GM12878 (cell line): ENCODE data around the gene GSE1. TPM values are rescaled to one million over a fixed set of nuclear protein-coding genes. Genes with fewer than 3 reads are reported as not detected.

ENCODE experiments used
- BMI1 ChIP-seq: fragments of 450-650 bp; IDR thresholded peaks from 2 replicates; pipeline ENCODE4 v1.6.1; 2016; ENCODE audit warnings: mild to moderate bottlenecking, moderate library complexity, borderline replicate concordance
- CBFB ChIP-seq: IDR thresholded peaks from 2 replicates; pipeline ENCODE4 v1.6.1; 2016; ENCODE audit warnings: antibody characterized with exemption, low read depth
- EP300 ChIP-seq, 2 experiments: fragments of 150-350 bp in 1 of 2; IDR thresholded peaks; 2 replicates each; pipeline ENCODE4 v1.6.1; 2011 to 2012; ENCODE audit warnings: low read depth in 2 of 2, low read length in 2 of 2, borderline replicate concordance in 1 of 2, improper control_type of control experiment in 1 of 2, inconsistent platforms in 1 of 2; ENCODE audit not compliant: control insufficient read depth in 1 of 2
- HCFC1 ChIP-seq: fragments of 150-350 bp; IDR thresholded peaks from 2 replicates; pipeline ENCODE4 v1.6.1; 2014; ENCODE audit warnings: low read length
- IKZF2 ChIP-seq, 2 experiments: fragments of 450-650 bp; IDR thresholded peaks; 2 replicates each; pipeline ENCODE4 v1.6.1; 2017; ENCODE audit warnings: mild to moderate bottlenecking in 2 of 2, moderate library complexity in 2 of 2
- IRF4 ChIP-seq: IDR thresholded peaks from 2 replicates; pipeline ENCODE4 v1.6.1; 2011; ENCODE audit warnings: low read depth, low read length
- JUNB ChIP-seq: IDR thresholded peaks from 2 replicates; pipeline ENCODE4 v1.6.1; 2016; ENCODE audit warnings: antibody characterized with exemption, mild to moderate bottlenecking
- MYC ChIP-seq: IDR thresholded peaks from 2 replicates; pipeline ENCODE4 v1.6.1; 2011; ENCODE audit warnings: mild to moderate bottlenecking, low read length, moderate library complexity, inconsistent platforms; ENCODE audit not compliant: insufficient read depth, insufficient replicate concordance, insufficient read length, severe bottlenecking
- PAX5 ChIP-seq: IDR thresholded peaks from 2 replicates; pipeline ENCODE4 v1.6.1; 2011; ENCODE audit warnings: low read depth, low read length, borderline replicate concordance
- POLR2AphosphoS2 ChIP-seq: IDR thresholded peaks from 2 replicates; pipeline ENCODE4 v1.6.1; 2011; ENCODE audit warnings: low read depth, mild to moderate bottlenecking, low read length, improper control_type of control experiment, moderate library complexity
- RBBP5 ChIP-seq: fragments of 200-600 bp; sonication (generic); conservative IDR thresholded peaks from 2 replicates; pipeline ENCODE4 v1.6.1; 2016
- RUNX3 ChIP-seq: IDR thresholded peaks from 2 replicates; pipeline ENCODE4 v1.6.1; 2012; ENCODE audit warnings: low read length, inconsistent platforms
- SMARCA5 ChIP-seq: fragments of 450-650 bp; IDR thresholded peaks from 2 replicates; pipeline ENCODE4 v1.6.1; 2017; ENCODE audit warnings: mild to moderate bottlenecking
- SMC3 ChIP-seq: IDR thresholded peaks from 2 replicates; pipeline ENCODE4 v1.6.1; 2011; ENCODE audit warnings: low read length, improper control_type of control experiment, borderline replicate concordance
- TAF1 ChIP-seq: IDR thresholded peaks from 2 replicates; pipeline ENCODE4 v1.6.1; 2011; ENCODE audit warnings: mild to moderate bottlenecking, low read depth, low read length, borderline replicate concordance
- TARDBP ChIP-seq: IDR thresholded peaks from 2 replicates; pipeline ENCODE4 v1.6.1; 2016; ENCODE audit warnings: borderline replicate concordance
- TCF12 ChIP-seq: IDR thresholded peaks from 2 replicates; pipeline ENCODE4 v1.6.1; 2011; ENCODE audit warnings: low read depth, mild to moderate bottlenecking, low read length
- TCF7 ChIP-seq: IDR thresholded peaks from 2 replicates; pipeline ENCODE4 v1.6.1; 2014; ENCODE audit warnings: antibody characterized with exemption, borderline replicate concordance
- ZBED1 ChIP-seq: IDR thresholded peaks from 2 replicates; pipeline ENCODE4 v1.6.1; 2016; ENCODE audit warnings: borderline replicate concordance
- ZNF24 ChIP-seq: fragments of 450-650 bp; IDR thresholded peaks from 2 replicates; pipeline ENCODE4 v1.6.1; 2017; ENCODE audit warnings: antibody characterized with exemption, mild to moderate bottlenecking
- ZZZ3 ChIP-seq: IDR thresholded peaks from 2 replicates; pipeline ENCODE4 v1.6.1; 2011; ENCODE audit warnings: low read depth; ENCODE audit not compliant: control insufficient read depth, insufficient read length
- polyA plus RNA-seq, 11 experiments: library from polyadenylated mRNA; depleted of rRNA in 4 of 11; unstranded in 6 of 11; stranded (reverse) in 5 of 11; fragments of >200 nt; fragmentation: Nextera tagmentation in 4 of 11; fragmentation: Illumina TruSeq in 1 of 11; extraction: Ambion mirVana in 4 of 11; extraction: Trizol in 1 of 11; gene quantifications; 1 replicate in 1 of 11; 2 replicates in 10 of 11; pipeline versions ENCODE4 v1.2.1 to v1.2.3, GENCODE V29; 2011 to 2016; ENCODE audit warnings: inconsistent platforms in 2 of 11, missing spikeins in 2 of 11, low read depth in 1 of 11
- total RNA-seq, 4 experiments: library from RNA; depleted of rRNA in 3 of 4; stranded (reverse); fragments of >200 nt in 3 of 4; fragmentation: Illumina TruSeq in 1 of 4; extraction: Trizol in 1 of 4; gene quantifications; 2 replicates each; pipeline versions ENCODE4 v1.2.1 to v1.2.3, GENCODE V29; 2013 to 2021
- TF ChIP-seq, protein P1 (sequence below): fragments of 450-650 bp; IDR thresholded peaks from 2 replicates; pipeline ENCODE4 v1.6.1; 2014; ENCODE audit warnings: mild to moderate bottlenecking
- TF ChIP-seq, protein P2 (sequence below): fragments of 450-650 bp; IDR thresholded peaks from 2 replicates; pipeline ENCODE4 v1.6.1; 2017; ENCODE audit warnings: mild to moderate bottlenecking, moderate library complexity
- TF ChIP-seq, protein P3 (sequence below): IDR thresholded peaks from 2 replicates; pipeline ENCODE4 v1.6.1; 2011; ENCODE audit warnings: mild to moderate bottlenecking, low read depth, low read length, moderate library complexity; ENCODE audit not compliant: insufficient replicate concordance
- TF ChIP-seq, protein P4 (sequence below): IDR thresholded peaks from 2 replicates; pipeline ENCODE4 v1.6.1; 2011; ENCODE audit warnings: borderline replicate concordance, low read depth, mild to moderate bottlenecking, moderate library complexity, mixed read lengths, low read length; ENCODE audit not compliant: insufficient read depth; ENCODE audit errors: extremely low read length

The GSE1 gene
- total and polyA plus RNA-seq, 10 of the 15 experiments (the other 5 are each of a cell fraction or from before 2014, with no cell fraction given): 4.6 to 58.7 (median 18.2) TPM

DNA sequence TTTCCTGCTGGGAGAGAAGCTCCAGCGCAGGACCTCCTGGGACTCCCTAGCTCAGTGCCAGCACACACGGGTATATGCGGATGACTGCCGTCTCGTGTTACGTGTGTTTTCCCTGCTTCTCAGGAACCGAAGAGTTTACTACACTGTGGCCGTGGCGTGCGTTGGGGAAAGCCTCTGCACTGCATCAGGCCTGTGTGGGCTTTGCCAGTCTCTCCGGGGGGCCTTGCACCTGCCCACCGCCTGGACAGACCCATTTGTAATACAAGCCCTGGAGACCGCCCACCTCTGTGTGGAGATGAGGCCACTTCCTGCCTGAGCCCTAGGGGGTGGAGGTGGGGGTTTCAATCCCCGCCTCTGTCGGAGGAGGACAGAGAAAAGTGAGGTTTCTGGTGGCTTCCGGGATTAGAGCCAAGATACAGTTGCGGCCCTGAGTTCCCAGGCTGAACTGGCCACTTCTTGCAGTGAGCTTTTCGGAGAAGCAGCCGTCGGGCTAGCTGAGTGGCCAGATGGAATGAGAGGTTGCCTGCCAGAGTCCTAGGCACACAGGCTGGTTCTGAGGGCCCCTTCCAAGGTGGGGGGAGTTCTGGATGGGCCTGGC lies 43.4 kb upstream of the GSE1 start (continued):
- TF ChIP-seq RUNX3 (peak; percentile 72), SMC3 (no peak), EP300 (IDR thresholded peaks at IDR 0.05; ENCODE audit: borderline replicate concordance in 1 of 2, control insufficient read depth in 1 of 2, low read depth in 2 of 2, low read length in 2 of 2) (peak; percentile 32 to 33; a peak in 1 of 4 replicates), MYC (no peak), TARDBP (0 out of 2 replicates have a peak, but pooled peaks have one; percentile 8), ZZZ3 (no peak), RBBP5 (no peak), TCF12 (peak; percentile 78), TCF7 (no peak), TAF1 (peak; percentile 81; the same call in 1 of the 2 replicates), PAX5 (peak; percentile 82), IKZF2 (IDR thresholded peaks at IDR 0.05) (peak; percentile 47 to 64), CBFB (0 out of 2 replicates have a peak, but pooled peaks have one; percentile 14), ZBED1 (no peak), HCFC1 (peak; percentile 33; the same call in 1 of the 2 replicates), BMI1 (no peak), ZNF24 (no peak), IRF4 (0 out of 2 replicates have a peak, but pooled peaks have one; percentile 25), POLR2AphosphoS2 (no peak; the same call in 1 of the 2 replicates), SMARCA5 (0 out of 2 replicates have a peak, but pooled peaks have one; percentile 11), JUNB (no peak)
- TF ChIP-seq, protein P1, sequence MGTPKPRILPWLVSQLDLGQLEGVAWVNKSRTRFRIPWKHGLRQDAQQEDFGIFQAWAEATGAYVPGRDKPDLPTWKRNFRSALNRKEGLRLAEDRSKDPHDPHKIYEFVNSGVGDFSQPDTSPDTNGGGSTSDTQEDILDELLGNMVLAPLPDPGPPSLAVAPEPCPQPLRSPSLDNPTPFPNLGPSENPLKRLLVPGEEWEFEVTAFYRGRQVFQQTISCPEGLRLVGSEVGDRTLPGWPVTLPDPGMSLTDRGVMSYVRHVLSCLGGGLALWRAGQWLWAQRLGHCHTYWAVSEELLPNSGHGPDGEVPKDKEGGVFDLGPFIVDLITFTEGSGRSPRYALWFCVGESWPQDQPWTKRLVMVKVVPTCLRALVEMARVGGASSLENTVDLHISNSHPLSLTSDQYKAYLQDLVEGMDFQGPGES: no peak
- TF ChIP-seq, protein P2, sequence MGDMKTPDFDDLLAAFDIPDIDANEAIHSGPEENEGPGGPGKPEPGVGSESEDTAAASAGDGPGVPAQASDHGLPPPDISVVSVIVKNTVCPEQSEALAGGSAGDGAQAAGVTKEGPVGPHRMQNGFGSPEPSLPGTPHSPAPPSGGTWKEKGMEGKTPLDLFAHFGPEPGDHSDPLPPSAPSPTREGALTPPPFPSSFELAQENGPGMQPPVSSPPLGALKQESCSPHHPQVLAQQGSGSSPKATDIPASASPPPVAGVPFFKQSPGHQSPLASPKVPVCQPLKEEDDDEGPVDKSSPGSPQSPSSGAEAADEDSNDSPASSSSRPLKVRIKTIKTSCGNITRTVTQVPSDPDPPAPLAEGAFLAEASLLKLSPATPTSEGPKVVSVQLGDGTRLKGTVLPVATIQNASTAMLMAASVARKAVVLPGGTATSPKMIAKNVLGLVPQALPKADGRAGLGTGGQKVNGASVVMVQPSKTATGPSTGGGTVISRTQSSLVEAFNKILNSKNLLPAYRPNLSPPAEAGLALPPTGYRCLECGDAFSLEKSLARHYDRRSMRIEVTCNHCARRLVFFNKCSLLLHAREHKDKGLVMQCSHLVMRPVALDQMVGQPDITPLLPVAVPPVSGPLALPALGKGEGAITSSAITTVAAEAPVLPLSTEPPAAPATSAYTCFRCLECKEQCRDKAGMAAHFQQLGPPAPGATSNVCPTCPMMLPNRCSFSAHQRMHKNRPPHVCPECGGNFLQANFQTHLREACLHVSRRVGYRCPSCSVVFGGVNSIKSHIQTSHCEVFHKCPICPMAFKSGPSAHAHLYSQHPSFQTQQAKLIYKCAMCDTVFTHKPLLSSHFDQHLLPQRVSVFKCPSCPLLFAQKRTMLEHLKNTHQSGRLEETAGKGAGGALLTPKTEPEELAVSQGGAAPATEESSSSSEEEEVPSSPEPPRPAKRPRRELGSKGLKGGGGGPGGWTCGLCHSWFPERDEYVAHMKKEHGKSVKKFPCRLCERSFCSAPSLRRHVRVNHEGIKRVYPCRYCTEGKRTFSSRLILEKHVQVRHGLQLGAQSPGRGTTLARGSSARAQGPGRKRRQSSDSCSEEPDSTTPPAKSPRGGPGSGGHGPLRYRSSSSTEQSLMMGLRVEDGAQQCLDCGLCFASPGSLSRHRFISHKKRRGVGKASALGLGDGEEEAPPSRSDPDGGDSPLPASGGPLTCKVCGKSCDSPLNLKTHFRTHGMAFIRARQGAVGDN: no peak
- TF ChIP-seq, protein P3, sequence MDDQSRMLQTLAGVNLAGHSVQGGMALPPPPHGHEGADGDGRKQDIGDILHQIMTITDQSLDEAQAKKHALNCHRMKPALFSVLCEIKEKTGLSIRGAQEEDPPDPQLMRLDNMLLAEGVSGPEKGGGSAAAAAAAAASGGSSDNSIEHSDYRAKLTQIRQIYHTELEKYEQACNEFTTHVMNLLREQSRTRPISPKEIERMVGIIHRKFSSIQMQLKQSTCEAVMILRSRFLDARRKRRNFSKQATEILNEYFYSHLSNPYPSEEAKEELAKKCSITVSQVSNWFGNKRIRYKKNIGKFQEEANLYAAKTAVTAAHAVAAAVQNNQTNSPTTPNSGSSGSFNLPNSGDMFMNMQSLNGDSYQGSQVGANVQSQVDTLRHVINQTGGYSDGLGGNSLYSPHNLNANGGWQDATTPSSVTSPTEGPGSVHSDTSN: no peak
- TF ChIP-seq, protein P4, sequence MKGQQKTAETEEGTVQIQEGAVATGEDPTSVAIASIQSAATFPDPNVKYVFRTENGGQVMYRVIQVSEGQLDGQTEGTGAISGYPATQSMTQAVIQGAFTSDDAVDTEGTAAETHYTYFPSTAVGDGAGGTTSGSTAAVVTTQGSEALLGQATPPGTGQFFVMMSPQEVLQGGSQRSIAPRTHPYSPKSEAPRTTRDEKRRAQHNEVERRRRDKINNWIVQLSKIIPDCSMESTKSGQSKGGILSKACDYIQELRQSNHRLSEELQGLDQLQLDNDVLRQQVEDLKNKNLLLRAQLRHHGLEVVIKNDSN: no peak
